HuH-7 (cell line): Measurements from ENCODE around the gene OR52E6.
A peak's percentile ranks its signal among the peaks of the same experiment; 100 is the strongest.

Experiments used
- DNase-seq: peaks from one replicate; pipeline ENCODE4 v3.0.0; 2011; ENCODE audit warnings: low spot score

OR52E6 gene

DNA sequence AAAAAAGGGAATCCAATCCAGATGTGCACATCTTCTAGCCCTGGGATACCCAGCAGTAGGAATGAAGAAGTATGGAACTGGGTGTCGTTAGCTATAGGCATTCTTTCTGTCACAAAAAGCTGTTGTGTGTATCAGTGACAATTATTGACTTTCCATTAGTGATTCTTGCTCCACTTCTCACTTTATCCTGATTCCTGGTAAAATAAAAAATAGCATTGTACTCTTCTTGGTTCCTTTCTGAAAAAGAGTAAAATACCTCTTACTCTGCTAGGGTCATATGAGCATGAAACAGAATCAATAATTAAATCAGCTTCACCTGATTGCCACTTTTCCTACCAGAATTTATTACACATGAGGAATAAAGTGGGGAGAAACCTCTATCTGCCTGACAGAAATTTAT, at the start of gene OR52E6:
Gene OR52E6, minus strand, starts transcription at position 101 of the 400 bp plus-strand sequence. Its CDS starts 0 bp downstream, at position 101.
- no peak for DNase-seq

DNA sequence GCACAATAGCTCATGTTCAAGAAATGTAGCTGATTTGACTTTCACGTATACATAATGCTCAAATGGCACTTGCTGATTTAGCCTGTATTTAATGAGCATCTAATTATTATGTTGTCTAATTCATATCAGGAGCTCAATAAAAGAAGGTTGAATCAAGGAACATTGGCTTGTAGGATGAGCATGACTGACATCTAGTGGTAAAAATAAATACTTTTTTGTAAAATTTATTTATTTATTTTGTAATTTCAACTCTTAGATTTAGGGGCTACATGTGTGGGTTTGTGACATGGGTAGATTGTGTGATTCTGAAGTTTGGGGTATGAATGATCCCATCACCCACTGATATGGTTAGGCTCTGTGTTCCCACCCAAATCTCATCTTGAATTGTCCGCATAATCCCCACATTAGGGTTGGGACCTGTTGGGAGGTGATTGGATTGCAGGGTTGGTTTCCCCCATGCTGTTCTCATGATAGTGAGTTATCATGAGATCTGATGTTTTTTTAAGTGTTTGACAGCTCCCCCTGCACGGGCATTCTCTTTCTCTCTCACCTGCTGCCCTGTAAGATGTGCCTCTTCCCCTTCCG, 49.6 kb upstream of the OR52E6 start:
- DNase-seq, result peak; percentile 0

DNA sequence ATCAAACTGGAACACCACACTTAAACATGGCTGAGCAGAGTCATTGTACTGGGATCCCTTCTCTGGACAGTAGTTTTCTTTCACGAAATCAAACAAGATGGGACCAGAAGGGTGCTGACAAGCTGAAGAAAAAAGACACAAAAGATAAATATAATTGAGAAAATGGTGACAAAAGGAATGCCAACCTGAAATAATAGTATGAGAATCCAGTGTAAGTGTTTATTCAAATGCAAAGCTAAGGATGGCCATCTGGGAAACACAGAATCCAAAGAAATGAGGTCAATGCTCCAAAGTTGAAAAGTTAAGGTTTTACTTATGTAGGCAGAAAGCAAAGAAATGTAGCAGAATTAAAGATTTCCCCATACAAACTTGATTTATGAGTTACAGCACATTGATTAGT, 46.0 kb upstream of the OR52E6 start:
- no peak for DNase-seq

DNA sequence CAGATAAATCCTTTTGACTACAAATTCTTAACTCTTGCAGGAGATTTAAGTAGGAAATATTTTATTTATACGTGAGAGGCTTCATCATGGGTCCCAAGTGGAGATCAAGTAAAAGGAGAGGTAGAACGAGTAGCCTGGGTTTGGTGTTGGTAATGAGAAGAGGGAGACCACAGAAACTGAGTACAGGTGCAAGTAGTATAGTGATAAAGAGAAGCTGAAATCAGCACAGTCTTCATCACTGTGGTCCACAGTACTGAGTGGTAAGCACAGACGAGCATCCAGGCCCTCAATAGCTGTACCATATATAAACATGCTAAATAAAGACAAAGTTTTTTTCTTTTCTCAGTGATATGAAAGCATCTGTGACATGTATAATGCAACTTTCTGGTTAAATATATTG, 45.5 kb upstream of the OR52E6 start:
- DNase-seq, result no peak

DNA sequence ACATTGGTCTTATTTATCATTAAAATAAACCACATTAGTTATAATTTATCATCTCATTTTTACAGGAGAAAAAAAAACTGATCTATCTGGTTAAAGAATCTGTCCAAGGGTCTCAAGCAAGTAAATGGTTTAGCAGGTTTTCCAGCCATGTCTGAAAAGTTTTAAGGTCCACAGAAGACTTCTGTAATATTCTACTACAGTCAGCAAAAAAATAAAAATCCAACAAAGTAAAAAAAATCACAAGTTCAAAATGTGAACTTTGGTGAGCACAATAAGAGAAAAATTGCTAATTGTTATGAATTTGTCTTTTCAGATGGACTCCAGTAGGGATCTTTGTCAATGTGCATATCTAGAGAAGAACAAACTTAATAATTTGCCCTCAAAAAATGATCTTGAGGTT, 40.1 kb upstream of the OR52E6 start:
- DNase-seq, result no peak

DNA sequence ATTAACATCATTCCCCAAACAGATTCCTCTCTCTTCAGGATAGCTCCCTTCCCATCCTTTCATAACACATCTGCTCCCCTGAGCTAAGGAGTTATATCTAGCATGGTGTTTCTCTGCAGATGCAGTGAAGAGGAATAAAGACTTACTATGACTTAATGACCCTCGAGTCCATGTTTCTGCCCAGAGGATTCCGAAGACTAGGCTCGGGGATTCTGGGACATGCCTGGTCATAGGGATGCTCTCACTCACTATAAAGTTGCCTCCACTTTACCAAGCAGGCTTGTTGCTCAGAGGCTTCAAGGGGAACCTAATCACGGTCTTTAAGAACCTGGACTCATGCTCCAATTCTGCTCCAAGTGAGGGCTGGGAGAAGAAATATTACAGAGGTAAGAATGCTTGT, 38.6 kb upstream of the OR52E6 start, which contains the start of gene OR52E4:
Gene OR52E4, plus strand, starts transcription at position 301 of the 400 bp plus-strand sequence. CDS start 3,664 bp downstream, outside the sequence.
- no peak for DNase-seq

DNA sequence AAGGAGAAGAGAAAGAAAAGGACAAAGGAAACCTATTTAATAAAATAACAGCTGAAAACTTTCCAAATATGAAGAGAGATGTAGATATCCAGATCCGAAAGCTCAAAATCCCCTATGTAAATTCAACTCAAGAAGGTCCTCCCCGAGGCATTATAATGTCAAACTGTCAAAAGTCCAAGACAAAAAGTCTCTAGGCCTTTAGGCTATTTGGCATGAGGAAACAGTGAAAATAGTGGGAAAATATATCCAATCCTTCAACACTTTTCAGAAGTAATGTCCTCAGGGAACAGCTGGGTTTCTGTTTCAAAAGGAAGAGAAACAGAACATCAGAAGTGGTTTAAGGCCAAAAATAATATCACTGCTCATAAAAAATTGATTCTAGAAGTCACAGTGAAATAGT, 36.9 kb upstream of the OR52E6 start:
- DNase-seq, result no peak

DNA sequence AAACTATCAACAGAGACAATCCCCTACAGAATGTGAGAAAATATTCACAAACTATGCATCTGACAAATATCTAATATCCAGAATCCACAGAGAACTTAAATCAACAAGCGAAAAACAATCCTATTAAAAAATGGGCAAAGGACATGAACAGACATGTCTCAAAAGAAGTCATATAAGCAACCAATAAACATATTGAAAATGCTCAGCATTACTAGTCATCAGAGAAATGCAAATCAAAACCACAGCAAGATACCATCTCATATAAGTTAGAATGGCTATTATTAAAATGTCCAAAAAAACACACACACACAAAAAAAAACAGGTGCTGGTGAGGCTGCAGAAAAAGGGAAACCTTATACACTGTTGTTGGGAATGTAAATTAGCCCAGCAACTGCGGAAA, 24.1 kb upstream of the OR52E6 start:
- no peak for DNase-seq

DNA sequence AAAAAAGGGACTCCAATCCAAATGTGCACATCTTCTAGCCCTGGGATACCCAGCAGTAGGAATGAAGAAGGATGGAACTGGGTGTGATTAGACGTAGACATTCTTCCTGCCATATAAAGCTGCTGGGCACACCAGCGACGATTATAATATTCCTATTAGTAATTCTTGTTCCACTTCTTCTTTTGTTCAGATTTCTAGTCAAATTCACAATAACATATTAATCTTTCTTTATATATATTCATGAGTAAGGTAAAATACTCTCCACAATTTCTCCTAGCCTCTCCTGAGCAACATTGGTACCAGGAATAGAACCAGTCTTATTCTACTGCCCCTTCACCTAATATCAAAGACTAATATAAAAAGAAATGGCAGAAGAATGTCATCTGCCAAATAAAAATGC, 15.9 kb upstream of the OR52E6 start, which contains the start of gene OR52E8:
Gene OR52E8, minus strand, starts transcription at position 101 of the 400 bp plus-strand sequence. Its CDS starts 0 bp downstream, at position 101.
- DNase-seq, result no peak

DNA sequence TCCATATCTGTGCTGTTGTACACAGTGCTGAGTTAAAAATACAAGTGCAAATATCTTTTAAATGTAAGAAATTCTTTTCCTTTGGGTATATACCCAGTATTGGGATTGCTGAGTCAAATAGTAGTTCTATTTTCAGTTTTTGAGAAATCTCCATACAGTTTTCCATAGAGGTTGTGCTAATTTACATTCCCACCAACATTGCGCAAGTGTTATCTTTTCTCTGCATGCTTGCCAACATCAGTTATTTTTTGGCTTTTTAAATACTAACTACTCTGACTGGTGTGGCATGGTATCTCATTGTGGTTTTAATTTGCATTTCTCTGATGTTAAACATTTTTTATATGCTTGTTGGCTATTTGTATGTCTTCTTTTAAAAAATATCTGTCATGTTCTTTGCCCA, 9.3 kb upstream of the OR52E6 start:
- no peak for DNase-seq

DNA sequence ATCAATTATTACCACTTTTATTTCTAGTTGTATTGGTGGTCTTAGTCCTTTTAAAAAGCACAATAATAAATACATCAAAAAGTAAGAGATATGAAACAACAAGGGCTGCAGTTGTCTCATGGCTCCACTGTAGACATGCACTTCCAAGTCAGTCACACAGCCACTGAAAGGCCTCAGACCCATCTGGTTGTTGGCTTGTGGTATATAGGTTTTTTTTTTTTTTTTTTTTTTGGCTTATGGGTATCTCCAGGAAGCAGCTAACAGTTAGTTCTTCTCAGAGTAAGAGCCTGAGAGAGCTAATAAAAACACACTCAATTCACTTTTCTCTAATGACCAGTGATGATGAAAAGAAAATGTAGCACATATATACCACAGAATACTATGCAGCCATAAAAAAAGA, 6.0 kb upstream of the OR52E6 start:
- no peak for DNase-seq

DNA sequence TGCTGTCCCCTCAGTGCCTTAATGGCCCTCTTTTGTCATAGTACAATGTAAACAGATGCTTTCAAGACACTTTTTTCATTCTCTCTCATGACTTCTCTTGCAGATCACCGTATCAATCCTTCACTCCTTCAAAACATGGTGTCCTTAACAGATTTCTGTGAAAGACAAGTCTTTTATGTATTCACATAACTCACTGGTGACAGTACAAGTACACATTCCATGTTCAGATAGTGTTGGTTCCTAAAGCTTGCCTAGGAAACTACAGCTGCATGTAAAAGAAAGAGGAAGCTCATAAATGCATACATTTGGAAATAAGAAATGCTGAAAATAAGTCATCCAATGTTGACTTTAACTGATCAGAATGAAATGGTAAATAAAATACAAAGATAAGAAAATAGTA, 5.0 kb upstream of the OR52E6 start:
- no peak for DNase-seq

DNA sequence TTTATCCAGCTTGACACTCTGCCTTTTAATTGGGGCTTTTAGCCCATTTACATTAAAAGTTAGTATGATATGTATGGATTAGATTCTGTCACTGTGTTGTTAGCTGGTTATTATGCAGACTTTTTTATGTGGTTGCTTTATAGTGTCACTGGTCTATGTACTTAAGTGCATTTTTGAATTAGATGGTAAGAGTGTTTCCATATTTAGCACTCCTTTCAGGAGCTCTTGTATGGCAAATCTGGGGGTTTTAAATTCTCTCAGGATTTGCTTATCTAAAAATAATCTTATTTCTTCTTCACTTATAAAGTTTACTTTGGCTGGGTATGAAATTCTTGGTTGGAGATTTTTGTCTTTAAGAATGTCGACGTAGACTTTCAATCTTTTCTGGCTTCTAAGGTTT, 4.0 kb downstream of the OR52E6 start:
- no peak for DNase-seq

DNA sequence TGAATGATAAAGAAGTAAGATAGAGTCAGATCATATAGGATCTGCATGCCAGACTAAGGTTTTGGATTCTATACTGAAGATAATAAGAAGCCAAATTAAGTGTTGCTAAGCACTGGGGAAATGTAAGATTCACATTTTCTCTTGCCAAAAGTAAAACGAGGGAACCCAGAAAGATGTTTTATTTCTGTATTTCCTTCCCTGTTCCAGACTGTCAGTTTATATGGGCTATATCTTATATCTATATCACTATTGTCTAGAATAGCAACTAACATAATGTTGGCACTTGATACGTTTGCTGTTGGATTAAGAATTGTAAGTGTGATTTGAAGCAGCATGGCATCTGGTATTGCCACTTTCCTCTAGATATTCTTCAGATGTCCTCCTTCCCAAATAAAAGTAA, 8.3 kb downstream of the OR52E6 start:
- DNase-seq, result no peak

DNA sequence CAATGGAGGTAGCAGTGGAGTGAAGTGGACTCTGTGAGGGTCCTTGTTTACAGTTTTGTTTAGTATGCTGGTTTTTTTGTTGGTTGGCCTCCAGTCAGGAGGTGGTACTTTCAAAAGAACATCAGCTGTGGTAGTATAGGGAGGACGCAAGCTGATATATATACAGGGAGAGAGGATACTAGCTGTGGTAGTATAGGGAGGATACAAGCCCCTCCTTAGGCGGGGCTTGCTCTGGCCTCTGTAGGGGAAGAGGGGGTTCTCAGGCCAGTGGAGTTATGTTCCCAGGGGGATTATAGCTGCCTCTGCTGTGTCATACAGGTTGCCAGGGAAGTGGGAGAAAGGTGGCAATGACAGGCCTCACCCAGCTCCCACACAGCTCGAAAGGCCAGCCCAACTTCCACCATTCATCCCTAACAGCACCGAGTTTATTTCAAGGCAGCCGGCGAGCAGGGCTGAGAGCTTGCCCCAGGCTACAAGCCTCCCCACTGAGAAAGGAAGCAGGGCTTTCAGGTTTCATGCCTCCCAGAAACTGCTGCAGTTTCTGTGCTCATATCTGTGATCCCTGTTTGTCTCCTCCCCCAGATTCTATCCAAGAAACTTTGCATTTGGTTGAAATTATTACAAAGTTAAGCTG, 10.4 kb downstream of the OR52E6 start:
- DNase-seq, result no peak

DNA sequence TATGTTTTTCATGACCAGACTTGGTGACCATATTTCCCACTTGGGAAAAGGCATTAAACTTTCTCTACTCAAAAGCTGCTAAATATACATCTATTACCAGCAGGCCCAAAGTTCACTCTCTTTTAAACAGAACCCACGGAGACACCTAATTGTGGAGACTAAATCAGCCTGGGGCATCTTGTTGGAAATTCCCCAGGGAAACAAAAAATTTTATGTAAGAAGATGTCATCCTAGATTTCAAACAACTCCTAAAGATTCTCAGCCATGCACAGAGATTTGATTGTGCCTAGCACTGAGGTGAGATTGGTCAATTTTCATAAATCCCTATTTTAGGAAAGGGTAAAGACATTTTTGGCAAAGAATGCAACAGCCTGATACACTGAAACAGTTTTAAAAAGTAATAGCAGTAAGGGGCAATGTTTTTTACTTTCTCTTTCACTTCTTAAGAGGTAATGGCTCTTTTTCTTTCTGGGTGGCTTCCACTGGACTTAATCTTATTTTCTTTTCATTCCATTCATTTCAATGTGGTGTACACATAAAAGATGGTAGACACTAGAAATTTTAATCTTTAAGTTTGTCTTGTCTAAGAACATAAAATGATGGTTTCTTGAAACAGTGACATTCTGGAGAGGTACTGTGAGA, 23.3 kb downstream of the OR52E6 start:
- no peak for DNase-seq

DNA sequence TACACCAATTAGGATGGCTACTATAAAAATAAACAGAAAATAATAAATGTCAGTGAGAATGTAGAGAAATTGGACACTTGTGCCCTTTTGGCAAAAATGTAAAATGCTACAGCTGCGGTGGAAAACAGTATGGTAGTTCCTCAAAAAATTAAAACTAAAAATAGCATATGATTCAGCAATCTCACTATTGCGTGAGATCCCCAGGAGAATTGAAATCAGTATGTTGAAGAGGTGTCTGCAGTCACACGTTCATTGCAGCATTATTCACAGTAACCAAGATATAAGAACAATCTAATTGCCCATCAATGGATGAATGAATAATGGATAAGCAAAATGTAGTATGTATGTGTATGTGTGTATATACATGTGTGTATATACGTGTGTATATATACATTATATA, 26.2 kb downstream of the OR52E6 start:
- DNase-seq, result no peak

DNA sequence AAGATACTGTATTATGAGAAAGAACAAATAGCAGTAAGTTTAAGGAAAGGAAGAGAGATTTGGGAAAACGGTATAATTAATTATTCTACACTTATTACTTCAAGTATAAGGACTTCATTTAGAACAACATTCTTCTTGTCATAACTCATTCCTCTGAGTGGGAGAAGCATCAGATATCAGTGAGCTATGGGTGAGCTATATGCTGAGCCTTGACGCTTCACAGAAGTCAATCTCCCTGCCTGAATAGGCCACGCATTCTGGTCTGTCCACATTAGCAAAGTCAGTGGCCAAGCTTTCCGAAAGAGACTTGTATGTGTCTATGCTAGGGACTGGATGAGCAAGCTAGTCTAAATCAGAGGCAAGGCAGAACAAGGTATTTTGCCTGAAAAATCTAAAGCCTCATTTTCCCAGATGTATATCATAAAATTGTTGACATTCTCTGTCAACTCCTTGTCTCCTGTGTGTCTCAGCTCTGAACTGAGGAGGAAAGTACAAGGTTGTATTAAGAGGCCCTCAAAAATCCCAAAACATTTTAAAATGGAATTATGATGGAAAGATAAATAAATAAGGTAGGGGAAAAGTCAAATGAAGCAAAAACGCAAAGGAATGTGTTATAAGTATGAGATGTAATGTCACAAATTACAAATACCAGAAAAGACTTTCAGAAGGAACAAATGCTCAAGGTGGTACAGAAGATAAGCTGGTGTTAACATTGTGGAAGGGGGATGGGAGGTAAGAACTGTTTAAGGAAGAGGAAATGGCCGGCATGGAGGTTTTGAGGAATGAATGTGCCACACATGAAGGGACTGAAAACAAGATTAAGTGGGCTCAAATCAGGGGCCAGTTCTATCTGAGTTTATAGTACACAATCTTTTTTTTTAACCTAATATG, 31.5 kb downstream of the OR52E6 start:
- DNase-seq, result no peak

DNA sequence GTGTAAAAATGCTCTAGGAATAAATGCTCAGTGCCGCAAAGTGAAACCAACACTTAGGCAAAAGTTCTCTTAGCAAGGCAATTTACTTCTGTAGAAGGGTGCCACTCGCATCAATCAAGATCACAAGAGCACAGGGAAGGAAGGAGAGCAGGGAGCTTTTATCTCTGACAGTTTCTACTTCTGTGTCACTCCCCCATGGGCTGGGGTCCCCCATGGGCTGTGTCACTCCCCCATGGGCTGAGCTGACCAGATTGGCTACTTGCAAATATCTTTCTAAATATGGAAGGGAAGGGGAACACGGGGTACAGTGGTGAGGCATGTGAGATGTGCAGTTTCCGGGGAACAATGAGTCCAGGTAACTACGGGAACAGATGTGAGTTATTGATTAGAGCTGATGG, 32.6 kb downstream of the OR52E6 start:
- DNase-seq, result no peak

DNA sequence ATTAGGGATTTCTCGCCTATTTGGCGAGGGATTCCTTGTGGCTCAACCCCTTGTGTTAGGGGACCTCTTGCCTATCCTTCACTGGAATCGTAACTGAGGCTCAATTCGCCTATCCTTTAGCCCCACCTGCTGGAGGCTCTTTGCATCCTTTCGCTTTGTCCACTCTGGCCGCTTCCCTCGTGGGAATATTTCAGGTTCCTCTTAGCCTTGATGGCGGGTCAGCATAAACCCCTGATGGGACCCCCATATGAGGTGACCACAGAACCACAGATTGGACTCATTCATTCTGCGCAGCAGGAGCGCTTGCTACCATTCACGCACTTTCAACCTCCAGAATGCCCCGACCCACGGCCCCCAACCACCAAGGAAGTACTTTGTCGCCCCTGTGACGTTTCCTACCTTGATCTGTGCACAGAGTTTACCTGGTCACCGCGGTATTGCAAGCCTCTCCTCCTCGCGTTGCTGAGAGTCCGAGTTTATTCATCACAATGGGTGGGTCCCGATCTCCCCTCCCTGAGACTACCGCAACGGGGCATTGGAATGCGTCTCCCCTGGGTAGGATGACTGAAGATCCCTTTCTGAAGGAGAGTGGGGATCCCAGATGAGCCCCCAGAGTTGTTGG, 33.1 kb downstream of the OR52E6 start, which contains the start of gene OR52N2:
Gene OR52N2, plus strand, starts transcription at position 425 of the 622 bp plus-strand sequence. CDS start 11,412 bp downstream, outside the sequence.
- DNase-seq, result peak; percentile 36

DNA sequence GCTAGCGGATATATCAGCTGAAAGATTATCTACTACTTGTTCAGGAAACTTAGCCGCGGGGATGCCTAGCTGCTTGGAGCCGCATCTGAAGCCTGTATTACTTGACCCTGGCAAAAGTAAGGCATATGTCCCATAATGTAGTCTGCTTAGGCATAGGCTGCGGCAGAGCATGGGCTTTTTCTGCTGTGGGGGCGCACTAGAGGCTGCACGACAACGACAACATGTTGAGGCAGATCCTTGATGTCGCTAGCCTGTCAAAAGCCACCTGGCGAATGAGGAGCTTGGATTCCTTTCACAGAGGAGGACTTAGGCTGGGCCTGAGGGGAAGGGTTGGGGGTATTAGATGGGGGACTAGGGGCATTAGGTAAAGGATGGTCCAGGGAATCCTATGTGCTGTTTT, 34.1 kb downstream of the OR52E6 start:
- no peak for DNase-seq

DNA sequence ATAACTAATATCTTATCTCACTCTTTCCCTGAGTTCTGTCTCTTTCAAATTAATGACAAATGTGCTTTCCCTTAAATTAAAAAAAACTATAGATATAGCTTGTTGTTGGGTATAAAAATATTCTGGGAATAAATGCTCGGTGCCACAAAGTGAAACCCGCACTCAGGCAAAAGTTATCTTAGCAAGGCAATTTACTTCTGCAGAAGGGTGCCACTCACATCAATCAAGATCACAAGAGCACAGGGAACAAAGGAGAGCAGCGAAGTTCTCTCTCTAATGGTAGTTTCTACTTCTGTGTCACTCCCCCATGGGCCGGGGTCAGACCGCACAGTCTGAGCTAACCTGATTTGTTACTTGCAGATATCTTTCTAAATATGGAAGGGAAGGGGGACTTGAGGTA, 37.7 kb downstream of the OR52E6 start:
- DNase-seq, result no peak
